Thyroid gland (tissue), 4 donors: Measurements from ENCODE around the gene HEPACAM.

Experiments
- CTCF ChIP-seq, 6 experiments: fragments of 200-600 bp in 3 of 6; fragments of 450-650 bp in 3 of 6; sonication (generic) in 3 of 6; IDR thresholded peaks; one replicate each; pipeline ENCODE4 v1.5.1; 2016 to 2019; ENCODE audit warnings: antibody characterized with exemption in 6 of 6, mild to moderate bottlenecking in 2 of 6, inconsistent platforms in 1 of 6, moderate library complexity in 1 of 6
- POLR2A ChIP-seq, 2 donors: fragments of 450-650 bp; IDR thresholded peaks; one replicate each; pipeline ENCODE4 v1.6.1; 2017; ENCODE audit warnings: antibody characterized with exemption in 2 of 2, mild to moderate bottlenecking in 2 of 2, moderate library complexity in 1 of 2

- TF ChIP-seq CTCF (IDR thresholded peaks at IDR 0.05) (no peak), POLR2A (IDR thresholded peaks at IDR 0.05) (no peak)
Measured at GRCh38 chr11:124893781-124894401, 42.0 kb downstream of the HEPACAM start.
